ENCODE results near the gene BBLN.

DNA sequence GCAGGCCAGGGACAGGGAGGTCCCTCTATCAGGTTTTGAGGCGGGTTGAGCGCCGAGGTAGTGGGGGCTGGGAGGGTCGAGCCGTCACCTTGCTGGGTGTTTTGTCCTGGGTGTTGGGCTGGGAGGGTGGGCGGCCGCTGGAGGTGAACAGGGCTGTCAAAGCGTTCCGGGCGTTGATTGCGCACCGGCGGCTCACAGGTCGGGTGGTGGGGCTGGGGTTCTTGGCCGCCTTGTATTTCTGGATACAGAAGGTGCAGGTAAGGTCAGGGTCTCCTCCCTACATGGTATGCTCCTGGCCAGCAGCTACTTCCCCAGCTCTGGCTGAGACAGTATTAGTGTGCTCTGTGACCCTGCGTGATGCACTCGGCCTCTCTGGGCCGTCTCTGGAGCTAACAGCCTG lies 6.1 kb downstream of the BBLN start:
- TF ChIP-seq GATA2 (IDR thresholded peaks at IDR 0.05; ENCODE audit: low read depth, low read length): no peak
- TF ChIP-seq GATA3 (IDR thresholded peaks at IDR 0.05; ENCODE audit: low read depth, low read length): no peak

Data from SH-SY5Y (cell line).